SU-DHL-6 (cell line): ENCODE results near the gene DUSP28.

Experiments
- CTCF ChIP-seq: fragments of 200-600 bp; sonication (generic); IDR thresholded peaks from one replicate; pipeline ENCODE4 v1.5.1; 2017; ENCODE audit warnings: antibody characterized with exemption, mild to moderate bottlenecking, low read length, moderate library complexity; ENCODE audit not compliant: insufficient read depth, poor library complexity, severe bottlenecking
- EZH2phosphoT487 ChIP-seq: fragments of 200-600 bp; sonication (generic), shearing (Covaris generic); conservative IDR thresholded peaks from 2 replicates; pipeline ENCODE4 v1.6.1; 2018; ENCODE audit warnings: mild to moderate bottlenecking, antibody characterized with exemption, low read length, moderate library complexity, mixed read lengths

- TF ChIP-seq CTCF (no peak), EZH2phosphoT487 (no peak)
Observed at GRCh38 chr2:240551288-240551687, 8.9 kb upstream of the DUSP28 start.
